OCI-LY3 (cell line): Measurements from ENCODE around the gene GRIP2.
A peak's percentile ranks its signal among the peaks of the same experiment; 100 is the strongest.

Experiments
- H2AFZ ChIP-seq: fragments of 200-600, 300-600 bp; shearing (Covaris generic); 2 replicates; pipeline ENCODE4 v1.6.0; 2014; ENCODE audit warnings: antibody characterized with exemption, low read depth, low read length
- H3K27ac ChIP-seq: fragments of 200-600, 300-600 bp; sonication (generic); 2 replicates; pipeline ENCODE4 v1.5.1; 2014; ENCODE audit warnings: mild to moderate bottlenecking, low read length, moderate library complexity, mixed read lengths
- H3K27me3 ChIP-seq: fragments of 200-600, 300-600 bp; sonication (generic); 2 replicates; pipeline ENCODE4 v1.6.1; 2014; ENCODE audit warnings: low read depth, low read length, mixed read lengths
- H3K36me3 ChIP-seq: fragments of 200-600, 300-600 bp; sonication (generic); replicated peaks from 2 replicates; pipeline ENCODE3; 2014; ENCODE audit warnings: low read depth, low read length, mixed read lengths
- H3K4me1 ChIP-seq: fragments of 300-600, 200-600 bp; sonication (generic); 2 replicates; pipeline ENCODE4 v1.6.1; 2014; ENCODE audit warnings: low read length, mixed read lengths
- H3K4me2 ChIP-seq: fragments of 200-600, 300-600 bp; sonication (generic); 2 replicates; pipeline ENCODE4 v1.6.1; 2014; ENCODE audit warnings: low read length, mixed read lengths
- H3K4me3 ChIP-seq: fragments of 300-600, 200-600 bp; sonication (generic); 2 replicates; pipeline ENCODE4 v1.5.1; 2014; ENCODE audit warnings: antibody characterized with exemption, mild to moderate bottlenecking, low read length, moderate library complexity
- H3K79me2 ChIP-seq: fragments of 300-600, 200-600 bp; shearing (Covaris generic); 2 replicates; pipeline ENCODE4 v1.6.1; 2014; ENCODE audit warnings: mild to moderate bottlenecking, low read length, mixed read lengths
- H3K9ac ChIP-seq: fragments of 300-600, 200-600 bp; shearing (Covaris generic); 2 replicates; pipeline ENCODE4 v1.6.0; 2014; ENCODE audit warnings: mild to moderate bottlenecking, low read length, moderate library complexity
- H3K9me3 ChIP-seq: fragments of 200-600, 300-600 bp; shearing (Covaris generic); 2 replicates; pipeline ENCODE4 v1.6.1; 2014; ENCODE audit warnings: low read length, mixed read lengths; ENCODE audit not compliant: insufficient read depth
- H4K20me1 ChIP-seq: fragments of 200-600, 300-600 bp; sonication (generic); 2 replicates; pipeline ENCODE4 v1.6.1; 2016; ENCODE audit warnings: low read length, mixed read lengths; ENCODE audit not compliant: insufficient read depth
- CTCF ChIP-seq: fragments of 200-600, 300-600 bp; sonication (generic); IDR thresholded peaks from 2 replicates; pipeline ENCODE4 v1.5.1; 2014; ENCODE audit warnings: antibody characterized with exemption, low read length, low read depth
- EZH2phosphoT487 ChIP-seq: fragments of 200-600 bp; shearing (Covaris generic); IDR thresholded peaks from 2 replicates; pipeline ENCODE4 v1.6.1; 2018; ENCODE audit warnings: antibody characterized with exemption, mixed run types, low read depth

The GRIP2 gene

GRCh38 chr3:14452740-14453710, 87.1 kb downstream of the GRIP2 start:
- peak overlapping the region; percentile 94 for H3K27ac ChIP-seq
- H2AFZ ChIP-seq = no peak overlapping the region
- H3K9me3 ChIP-seq = peaks cover 8% of the 10 kb centered on the region; the same call in 1 of the 2 replicates
- H4K20me1 ChIP-seq = no peaks in the 10 kb centered on the region
- no peaks in the 10 kb centered on the region for H3K27me3 ChIP-seq
- peaks cover 76% of the 10 kb centered on the region for H3K4me1 ChIP-seq
- H3K4me2 ChIP-seq = peak overlapping the region; percentile 83
- H3K79me2 ChIP-seq = peaks cover 24% of the 10 kb centered on the region
- H3K9ac ChIP-seq = peak overlapping the region; percentile 78
- H3K36me3 ChIP-seq = peaks cover 83% of the 10 kb centered on the region
- H3K4me3 ChIP-seq = peak overlapping the region; percentile 58
- no peak for TF ChIP-seq EZH2phosphoT487
- TF ChIP-seq CTCF = no peak

GRCh38 chr3:14451844-14452739, 88.0 kb downstream of the GRIP2 start:
- peak overlapping the region; percentile 78; the same call in 1 of the 2 replicates for H3K9ac ChIP-seq
- peak overlapping the region; percentile 58 for H3K4me3 ChIP-seq
- H3K9me3 ChIP-seq = peaks cover 8% of the 10 kb centered on the region; the same call in 1 of the 2 replicates
- H3K27me3 ChIP-seq = no peaks in the 10 kb centered on the region
- H4K20me1 ChIP-seq = no peaks in the 10 kb centered on the region
- H3K36me3 ChIP-seq = peaks cover 84% of the 10 kb centered on the region
- peaks cover 24% of the 10 kb centered on the region for H3K79me2 ChIP-seq
- no peak for TF ChIP-seq EZH2phosphoT487
- H3K4me2 ChIP-seq = peak overlapping the region; percentile 83
- peak overlapping the region; percentile 94 for H3K27ac ChIP-seq
- peaks cover 70% of the 10 kb centered on the region for H3K4me1 ChIP-seq
- H2AFZ ChIP-seq = no peak overlapping the region

GRCh38 chr3:14450922-14451606, 89.1 kb downstream of the GRIP2 start:
- peaks cover 8% of the 10 kb centered on the region; the same call in 1 of the 2 replicates for H3K9me3 ChIP-seq
- H3K9ac ChIP-seq = no peak overlapping the region
- H3K79me2 ChIP-seq = peaks cover 24% of the 10 kb centered on the region
- no peaks in the 10 kb centered on the region for H3K27me3 ChIP-seq
- peaks cover 66% of the 10 kb centered on the region for H3K4me1 ChIP-seq
- peaks cover 84% of the 10 kb centered on the region for H3K36me3 ChIP-seq
- H3K4me3 ChIP-seq = no peak overlapping the region
- TF ChIP-seq CTCF (no peak), EZH2phosphoT487 (no peak)
- H4K20me1 ChIP-seq = no peaks in the 10 kb centered on the region
- H2AFZ ChIP-seq = no peak overlapping the region
- H3K4me2 ChIP-seq = peak overlapping the region; percentile 83; the same call in 1 of the 2 replicates
- H3K27ac ChIP-seq = peak overlapping the region; percentile 94

GRCh38 chr3:14450506-14450905, 89.6 kb downstream of the GRIP2 start:
- H3K9ac ChIP-seq = no peak overlapping the region
- H3K4me3 ChIP-seq = no peak overlapping the region
- H3K79me2 ChIP-seq = peaks cover 24% of the 10 kb centered on the region
- no peak overlapping the region for H3K4me2 ChIP-seq
- H4K20me1 ChIP-seq = no peaks in the 10 kb centered on the region
- H3K4me1 ChIP-seq = peaks cover 66% of the 10 kb centered on the region
- no peaks in the 10 kb centered on the region for H3K27me3 ChIP-seq
- peaks cover 8% of the 10 kb centered on the region; the same call in 1 of the 2 replicates for H3K9me3 ChIP-seq
- peak overlapping the region; percentile 94; the same call in 1 of the 2 replicates for H3K27ac ChIP-seq
- no peak for TF ChIP-seq CTCF
- no peak overlapping the region for H2AFZ ChIP-seq
- peaks cover 84% of the 10 kb centered on the region for H3K36me3 ChIP-seq
